Skin of body (tissue), 2 donors: ENCODE measurements around the gene WDR18. TPM values are rescaled to one million over a fixed set of nuclear protein-coding genes. Genes with fewer than 3 reads are reported as not detected.
A peak's percentile ranks its signal among the peaks of the same experiment; 100 is the strongest.
"Not testable (repeated sequence)": the region's sequence is repeated elsewhere in the genome, so short reads cannot be mapped to it uniquely, and the experiment has no call there.

Experiments used
- DNase-seq: peaks from one replicate; lab custom pipeline; 2025; lab: John Stamatoyannopoulos, UW
- total RNA-seq: library from RNA; depleted of rRNA; stranded (reverse); fragments of >200 nt; gene quantifications from one replicate; pipeline ENCODE4 v1.2.3, GENCODE V29; 2014

WDR18 gene
- total RNA-seq, 1 donor from 2014 or later: 34.1 TPM

GRCh38 chr19:1018932-1019615, 34.9 kb downstream of the WDR18 start:
- no peak for DNase-seq

- no peak for DNase-seq
These were observed 35.4 kb downstream of the WDR18 start for GRCh38 chr19:1019616-1019961.

GRCh38 chr19:1019980-1020867, 36.1 kb downstream of the WDR18 start:
- no peak for DNase-seq

GRCh38 chr19:1020868-1021425, 36.8 kb downstream of the WDR18 start, which contains the start of gene TMEM259:
Gene TMEM259, minus strand, starts transcription at chr19:1021123. Its CDS starts 127 bp downstream, at chr19:1020996.
- peak; percentile 97 for DNase-seq

GRCh38 chr19:1023883-1024188, 39.7 kb downstream of the WDR18 start:
- DNase-seq: not testable (repeated sequence)

GRCh38 chr19:1025080-1025479, 40.9 kb downstream of the WDR18 start:
- not testable (repeated sequence) for DNase-seq

GRCh38 chr19:1025960-1026782, 42.0 kb downstream of the WDR18 start, which contains the start of gene CNN2:
Gene CNN2, plus strand, starts transcription at chr19:1026608. Its CDS starts 54 bp downstream, at chr19:1026662.
- peak; percentile 47 for DNase-seq

GRCh38 chr19:1026783-1027649, 42.9 kb downstream of the WDR18 start:
- DNase-seq: no peak

GRCh38 chr19:1027650-1028061, 43.5 kb downstream of the WDR18 start:
- no peak for DNase-seq

- DNase-seq: peak; percentile 67
These were observed 44.1 kb downstream of the WDR18 start for GRCh38 chr19:1028062-1028926.

- no peak for DNase-seq
These were observed 48.2 kb downstream of the WDR18 start for GRCh38 chr19:1032264-1032867.

GRCh38 chr19:1035998-1036621, 52.0 kb downstream of the WDR18 start:
- no peak for DNase-seq

GRCh38 chr19:1037621-1038064, 53.5 kb downstream of the WDR18 start:
- DNase-seq: no peak

- no peak for DNase-seq
These were observed 55.0 kb downstream of the WDR18 start for GRCh38 chr19:1038978-1039645.

- peak; percentile 81 for DNase-seq
These were observed 55.7 kb downstream of the WDR18 start, which contains the start of gene ABCA7 for GRCh38 chr19:1039646-1040475. Gene ABCA7, plus strand, starts transcription at chr19:1040107. Its CDS starts 1,255 bp downstream, at chr19:1041362.

GRCh38 chr19:1040476-1041271, 56.5 kb downstream of the WDR18 start:
- peak; percentile 82 for DNase-seq
